OCI-M1 (cell line): ENCODE data around the gene TMEM30B.
"Not testable (repeated sequence)": the region's sequence is repeated elsewhere in the genome, so short reads cannot be mapped to it uniquely, and the experiment has no call there.

ENCODE experiments used
- DNase-seq: peaks from one replicate; lab custom pipeline; 2025; lab: John Stamatoyannopoulos, UW

Gene TMEM30B

GRCh38 chr14:61281186-61281947 lies at the start of gene TMEM30B:
Gene TMEM30B (minus strand): TSS chr14:61281338. CDS start chr14:61281147, 191 bp downstream.
- no peak for DNase-seq

- no peak for DNase-seq
Measured at GRCh38 chr14:61330511-61330910, 49.4 kb upstream of the TMEM30B start.

GRCh38 chr14:61329478-61330051 lies 48.4 kb upstream of the TMEM30B start:
- DNase-seq: no peak

- DNase-seq: no peak
Measured at GRCh38 chr14:61328626-61329262, 47.6 kb upstream of the TMEM30B start.

- DNase-seq: no peak
Measured at GRCh38 chr14:61326847-61327246, 45.7 kb upstream of the TMEM30B start.

GRCh38 chr14:61326146-61326545 lies 45.0 kb upstream of the TMEM30B start:
- DNase-seq: no peak

- DNase-seq: no peak
Measured at GRCh38 chr14:61325166-61325565, 44.0 kb upstream of the TMEM30B start.

- no peak for DNase-seq
Measured at GRCh38 chr14:61323970-61324369, 42.8 kb upstream of the TMEM30B start.

GRCh38 chr14:61322799-61323290 lies 41.7 kb upstream of the TMEM30B start:
- no peak for DNase-seq

- no peak for DNase-seq
Measured at GRCh38 chr14:61322011-61322798, 41.1 kb upstream of the TMEM30B start.

GRCh38 chr14:61321385-61322010 lies 40.4 kb upstream of the TMEM30B start, which contains the start of gene PRKCH:
Gene PRKCH (plus strand): TSS chr14:61321579. CDS start chr14:61322102, 523 bp downstream.
- DNase-seq: no peak

- DNase-seq: no peak
Measured at GRCh38 chr14:61320806-61321384, 39.8 kb upstream of the TMEM30B start.

- not testable (repeated sequence) for DNase-seq
Measured at GRCh38 chr14:61320170-61320569, 39.0 kb upstream of the TMEM30B start.

GRCh38 chr14:61319706-61320105 lies 38.6 kb upstream of the TMEM30B start:
- no peak for DNase-seq

GRCh38 chr14:61319086-61319485 lies 37.9 kb upstream of the TMEM30B start:
- no peak for DNase-seq

- DNase-seq: no peak
Measured at GRCh38 chr14:61315313-61315712, 34.2 kb upstream of the TMEM30B start.

GRCh38 chr14:61308701-61309100 lies 27.6 kb upstream of the TMEM30B start:
- not testable (repeated sequence) for DNase-seq

GRCh38 chr14:61308198-61308597 lies 27.1 kb upstream of the TMEM30B start:
- DNase-seq: no peak

- no peak for DNase-seq
Measured at GRCh38 chr14:61304688-61305087, 23.6 kb upstream of the TMEM30B start.

- no peak for DNase-seq
Measured at GRCh38 chr14:61300754-61301153, 19.6 kb upstream of the TMEM30B start.

GRCh38 chr14:61300209-61300608 lies 19.1 kb upstream of the TMEM30B start:
- no peak for DNase-seq
